HFFc6 (cell line): ENCODE results near the gene MRPS6. TPM values are rescaled to one million over a fixed set of nuclear protein-coding genes. Genes with fewer than 3 reads are reported as not detected.

Experiments used
- DNase-seq: peaks from one replicate; pipeline ENCODE4 v3.0.0-alpha.2; 2018
- H3K27ac Mint-ChIP-seq: 2 replicates; pipeline ENCODE4 v1.8.0; 2020; ENCODE audit warnings: mild to moderate bottlenecking, mixed read lengths
- H3K27me3 Mint-ChIP-seq: 2 replicates; pipeline ENCODE4 v1.8.0; 2021; ENCODE audit warnings: mild to moderate bottlenecking, moderate library complexity, mixed read lengths; ENCODE audit not compliant: insufficient read depth
- H3K36me3 Mint-ChIP-seq: 2 replicates; pipeline ENCODE4 v1.8.0; 2021; ENCODE audit warnings: low read depth, mixed read lengths
- H3K4me1 Mint-ChIP-seq: 2 replicates; pipeline ENCODE4 v1.8.0; 2020; ENCODE audit warnings: low read depth, mixed read lengths
- H3K4me3 Mint-ChIP-seq: 2 replicates; pipeline ENCODE4 v1.8.0; 2020; ENCODE audit warnings: mild to moderate bottlenecking, moderate library complexity, mixed read lengths
- H3K9me3 Mint-ChIP-seq: 2 replicates; pipeline ENCODE4 v1.8.0; 2020; ENCODE audit warnings: mild to moderate bottlenecking, mixed read lengths
- CTCF ChIP-seq: fragments of 200-600 bp; sonication (generic); IDR thresholded peaks from 2 replicates; pipeline ENCODE4 v1.5.0; 2021; ENCODE audit warnings: antibody characterized with exemption, mild to moderate bottlenecking
- long read RNA-seq: library from polyadenylated mRNA; unstranded; transcript quantifications from one replicate; pipeline ENCODE4 v2.0.0, GENCODE V29; 2019
- total RNA-seq, 6 experiments: library from RNA; stranded (reverse); fragmentation: NEBNext Ultra II Directional; extraction: Animal tissue kit (Norgen Biotek cat#: 25700); gene quantifications; 2 replicates in 1 of 6; 3 replicates in 5 of 6; pipeline ENCODE4 v1.2.3, GENCODE V29; 2021

The MRPS6 gene
- total RNA-seq, result 10 to 100 TPM; 57.1 to 89.6 (median 62.8) TPM
- long read RNA-seq, transcript MRPS6-201 (3 exons, 990 nt), result major isoform, 112 of 130 reads
- long read RNA-seq, partial matches to known transcripts, result 3 of 130 reads
- long read RNA-seq, other reads (novel, unspliced or antisense), result 13 of 130 reads

- TF ChIP-seq CTCF, result no peak; the same call in 1 of the 2 replicates
- Mint-ChIP-seq H3K4me3 (peak within 1 kb of the TSS; percentile 96), H3K36me3 (peaks cover 32% of the 10 kb centered on the region), H3K27ac (peak within 1 kb of the TSS; percentile 81), H3K27me3 (peaks cover 3% of the 10 kb centered on the region; the same call in 1 of the 2 replicates), H3K9me3 (no peaks in the 10 kb centered on the region), H3K4me1 (peaks cover 46% of the 10 kb centered on the region)
- peak; percentile 81 for DNase-seq
Measured at GRCh38 chr21:34073032-34073748, at the start of gene MRPS6, which contains the start of gene SLC5A3. TSS of gene MRPS6 (plus strand) at chr21:34073578. CDS start at chr21:34073701, 123 bp downstream. TSS of gene SLC5A3 (plus strand) at chr21:34073578. CDS start at chr21:34095199, 21,621 bp downstream.

GRCh38 chr21:34023691-34024373 lies 49.5 kb upstream of the MRPS6 start:
- no peak for DNase-seq
- H3K9me3 Mint-ChIP-seq, result no peaks in the 10 kb centered on the region; the same call in 1 of the 2 replicates
- H3K27ac Mint-ChIP-seq, result no peak overlapping the region
- H3K4me3 Mint-ChIP-seq, result no peak overlapping the region
- no peaks in the 10 kb centered on the region for H3K27me3 Mint-ChIP-seq
- TF ChIP-seq CTCF, result no peak
- peaks cover 23% of the 10 kb centered on the region for H3K4me1 Mint-ChIP-seq
- no peaks in the 10 kb centered on the region for H3K36me3 Mint-ChIP-seq

- Mint-ChIP-seq H3K4me3 (no peak overlapping the region), H3K36me3 (no peaks in the 10 kb centered on the region), H3K27me3 (no peaks in the 10 kb centered on the region), H3K9me3 (no peaks in the 10 kb centered on the region; the same call in 1 of the 2 replicates), H3K27ac (no peak overlapping the region), H3K4me1 (peaks cover 28% of the 10 kb centered on the region)
- no peak for DNase-seq
- TF ChIP-seq CTCF, result no peak
Measured at GRCh38 chr21:34024374-34024693, 49.0 kb upstream of the MRPS6 start.

- peak overlapping the region; percentile 73; the same call in 1 of the 2 replicates for H3K27ac Mint-ChIP-seq
- TF ChIP-seq CTCF, result no peak
- H3K36me3 Mint-ChIP-seq, result no peaks in the 10 kb centered on the region
- peaks cover 40% of the 10 kb centered on the region for H3K4me1 Mint-ChIP-seq
- no peaks in the 10 kb centered on the region for H3K9me3 Mint-ChIP-seq
- no peaks in the 10 kb centered on the region for H3K27me3 Mint-ChIP-seq
- H3K4me3 Mint-ChIP-seq, result peak overlapping the region; percentile 38; the same call in 1 of the 2 replicates
- DNase-seq, result peak; percentile 55
Measured at GRCh38 chr21:34027721-34028461, 45.5 kb upstream of the MRPS6 start.

GRCh38 chr21:34029743-34030528 lies 43.4 kb upstream of the MRPS6 start:
- H3K36me3 Mint-ChIP-seq, result no peaks in the 10 kb centered on the region
- H3K27ac Mint-ChIP-seq, result no peak overlapping the region
- H3K4me1 Mint-ChIP-seq, result peaks cover 49% of the 10 kb centered on the region
- no peaks in the 10 kb centered on the region; the same call in 1 of the 2 replicates for H3K27me3 Mint-ChIP-seq
- H3K4me3 Mint-ChIP-seq, result peak overlapping the region; percentile 64
- no peak for TF ChIP-seq CTCF
- DNase-seq, result peak; percentile 75
- no peaks in the 10 kb centered on the region for H3K9me3 Mint-ChIP-seq
